Measurements from ENCODE around the gene APPBP2.

Gene APPBP2

DNA sequence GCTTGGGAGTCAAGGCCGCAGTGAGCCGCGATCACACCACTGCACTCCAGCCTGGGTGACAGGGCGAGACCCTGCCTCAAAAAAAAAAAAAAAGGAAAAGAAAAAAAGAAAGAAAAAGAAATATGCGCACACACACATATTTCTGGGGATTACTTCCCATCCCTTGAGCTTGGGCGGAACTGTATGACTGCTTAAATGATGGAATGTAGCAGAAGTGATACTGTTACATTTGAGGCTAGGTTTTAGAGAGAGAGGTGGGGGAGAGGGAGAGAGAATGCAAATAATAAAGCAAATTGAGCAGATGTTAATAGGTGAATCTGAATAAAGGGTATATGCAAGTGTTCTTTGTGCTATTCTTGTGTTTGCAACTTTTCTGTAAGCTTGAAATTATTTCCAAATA is 122.1 kb downstream of the APPBP2 start:
- H3K4me3 ChIP-seq (ENCODE audit: low read depth, low read length) = no peak overlapping the region

DNA sequence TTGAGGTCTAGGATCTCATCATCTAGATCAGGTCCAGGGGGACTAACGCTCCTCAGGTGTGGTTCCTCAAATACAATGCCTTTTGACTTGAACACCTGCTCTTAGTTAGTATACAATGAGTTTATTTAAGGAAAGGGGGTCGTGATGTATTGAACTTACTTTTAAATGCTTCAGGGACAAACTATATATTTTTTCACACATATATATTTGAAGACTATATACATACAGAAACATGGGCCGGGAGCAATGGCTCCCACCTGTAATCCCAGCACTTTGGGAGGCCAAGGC is 122.6 kb downstream of the APPBP2 start:
- H3K4me3 ChIP-seq (ENCODE audit: low read depth, low read length) = no peak overlapping the region

DNA sequence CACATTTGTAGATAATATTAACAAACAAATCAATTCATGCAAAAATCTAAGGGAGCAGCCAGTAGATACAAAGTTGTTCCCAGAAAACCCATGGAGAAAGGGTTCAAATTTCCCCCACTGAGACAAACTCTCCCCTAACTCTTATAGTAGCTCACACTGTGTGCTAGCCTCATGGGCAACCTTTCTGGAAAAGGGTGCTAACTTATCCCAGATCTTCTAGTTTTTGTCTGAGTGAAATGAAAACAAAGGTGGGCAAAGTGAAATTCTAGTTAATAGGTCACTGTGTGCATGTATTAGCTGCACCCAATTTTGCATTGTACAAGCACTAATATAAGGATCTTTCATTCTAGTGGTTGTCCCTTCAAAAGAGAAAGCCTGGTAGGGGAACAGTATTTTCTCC is 124.2 kb downstream of the APPBP2 start:
- H3K4me3 ChIP-seq (ENCODE audit: low read depth, low read length) = no peak overlapping the region

DNA sequence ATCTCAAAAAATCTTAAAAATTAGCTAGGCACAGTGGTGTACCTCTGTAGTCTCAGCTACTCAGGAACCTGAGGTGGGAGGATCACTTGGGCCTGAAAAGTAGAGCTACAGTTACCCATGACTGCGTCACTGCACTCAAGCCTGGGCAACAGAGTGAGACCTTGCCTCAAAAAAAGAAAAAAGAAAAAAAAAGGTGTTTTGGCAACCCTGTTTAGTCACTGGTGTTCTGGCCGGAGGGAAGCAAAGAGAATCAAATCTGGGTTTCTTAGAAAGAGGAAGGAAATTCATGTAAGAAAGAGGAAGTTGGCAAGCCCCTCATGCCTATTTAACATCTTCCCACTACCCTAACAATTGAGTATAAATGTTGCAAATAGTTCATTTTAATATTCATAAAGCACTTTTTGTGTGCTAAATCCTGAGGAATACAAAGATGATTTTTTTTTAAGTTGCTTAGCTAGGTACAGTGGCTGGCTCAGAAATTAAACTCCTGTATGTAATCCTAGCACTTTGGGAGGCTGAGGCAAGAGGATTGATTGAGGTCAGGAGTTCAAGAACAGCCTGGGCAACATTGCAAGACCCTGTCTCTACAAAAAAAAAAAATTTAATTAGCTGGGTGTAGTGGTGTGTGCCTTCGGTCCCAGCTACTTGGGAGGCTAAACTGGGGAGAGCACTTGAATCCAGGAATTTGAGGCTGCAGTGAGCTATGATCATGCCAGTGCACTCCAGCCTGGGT is 127.6 kb downstream of the APPBP2 start:
- H3K4me3 ChIP-seq (ENCODE audit: low read depth, low read length) = no peak overlapping the region

DNA sequence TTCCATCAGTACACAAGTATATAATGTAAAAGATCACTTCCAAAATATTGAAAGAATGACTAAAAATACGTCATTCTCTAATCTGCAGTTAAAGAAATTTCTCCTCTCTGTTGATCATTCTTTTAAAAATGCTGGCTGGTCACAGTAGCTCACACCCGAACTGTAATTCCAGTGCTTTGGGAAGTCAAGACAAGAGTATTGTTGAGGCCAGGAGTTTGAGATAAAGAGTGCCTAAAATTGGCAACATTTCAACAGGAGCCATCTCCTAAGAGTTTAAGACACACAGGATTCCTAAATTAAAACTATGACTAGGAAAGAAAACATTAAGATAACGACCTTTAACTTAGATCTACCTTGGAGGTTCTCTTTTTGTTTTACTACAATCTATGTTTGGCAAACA is 129.6 kb downstream of the APPBP2 start:
- no peak overlapping the region for H3K4me3 ChIP-seq (ENCODE audit: low read depth, low read length)

DNA sequence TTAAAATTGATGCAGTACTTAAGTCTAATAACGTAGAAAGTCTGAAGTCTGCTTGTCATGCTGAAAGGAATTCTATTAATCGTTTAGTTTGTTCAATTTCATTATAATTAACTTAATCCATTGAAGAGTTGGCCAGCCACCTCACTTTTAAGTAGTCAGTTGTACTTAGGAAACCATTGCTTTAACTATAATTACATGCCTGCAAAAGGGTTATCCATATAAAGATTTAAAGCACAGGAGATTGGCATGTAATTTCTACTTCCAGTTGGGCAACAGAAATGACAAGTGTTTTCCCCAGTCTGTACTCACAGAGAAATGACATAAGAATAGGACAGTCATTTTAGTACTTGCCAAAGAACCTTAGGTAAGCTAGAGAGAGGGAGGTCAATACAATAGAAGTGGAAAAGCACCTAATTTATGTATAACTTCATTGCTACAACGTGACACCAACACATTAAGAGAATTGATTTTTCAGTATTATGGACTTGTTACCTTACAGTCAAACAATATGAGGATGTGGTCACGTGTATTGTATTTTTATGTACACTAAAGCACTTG is 130.5 kb downstream of the APPBP2 start:
- no peak overlapping the region for H3K4me3 ChIP-seq (ENCODE audit: low read depth, low read length)

DNA sequence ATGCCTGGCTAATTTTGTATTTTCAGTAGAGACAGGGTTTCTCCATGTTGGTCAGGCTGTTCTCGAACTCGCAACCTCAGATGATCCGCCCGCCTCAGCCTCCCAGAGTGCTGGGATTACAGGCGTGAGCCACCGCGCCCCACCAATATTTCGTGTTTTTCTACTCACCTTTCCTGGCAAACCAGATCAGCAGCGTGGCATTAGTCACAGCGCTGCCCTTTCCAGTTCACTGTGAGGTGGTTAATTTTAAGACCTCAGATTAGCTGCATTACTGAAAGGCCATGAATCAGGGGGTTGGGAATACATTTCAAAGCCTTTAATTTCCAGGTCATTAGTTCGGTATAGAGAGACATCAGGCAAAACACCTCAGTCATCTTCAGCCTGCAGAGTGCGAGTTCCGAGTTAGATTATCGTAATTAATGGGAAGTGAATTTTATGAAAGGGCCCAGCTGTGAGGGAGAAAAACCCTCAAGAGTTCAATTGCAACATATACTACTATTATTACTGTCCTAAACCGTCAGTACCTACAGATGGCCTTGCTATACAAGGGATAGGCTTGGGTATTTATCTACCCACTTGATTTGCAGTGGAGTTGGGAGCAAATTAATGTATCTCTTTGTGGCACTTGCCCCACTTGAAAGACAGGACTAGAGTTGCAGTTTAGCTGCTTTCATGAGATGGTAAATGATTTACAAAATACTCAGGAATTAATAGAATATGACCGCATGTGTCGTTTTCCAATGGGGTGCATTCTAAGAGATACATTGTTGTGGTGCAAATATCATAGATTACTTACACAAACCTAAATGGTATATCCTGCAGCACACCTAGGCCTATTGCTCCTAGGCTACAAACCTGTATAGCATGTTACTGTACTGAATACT is 132.0 kb downstream of the APPBP2 start:
- H3K4me3 ChIP-seq (ENCODE audit: low read depth, low read length) = no peak overlapping the region
